Calu3 (cell line): ENCODE measurements around the gene NPNT. TPM values are rescaled to one million over a fixed set of nuclear protein-coding genes. Genes with fewer than 3 reads are reported as not detected.

Source experiments
- BruUV-seq: library from RNA; stranded (reverse); fragments of 400-500 nt; replicated peaks from 2 replicates; lab custom pipeline; 2021; lab: Mats Ljungman, UMichigan
- CTCF ChIA-PET: fragments of 300-600 bp; sonication (Branson Sonifier 250); formaldehyde crosslinking; loops from one replicate; lab custom pipeline; 2022; ENCODE audit warnings: antibody characterized with exemption; lab: Charles Lee
- DNase-seq: peaks from one replicate; pipeline ENCODE4 v3.0.0; 2022
- H3K27ac Mint-ChIP-seq: one replicate; pipeline ENCODE4 v1.8.0; 2022; ENCODE audit warnings: mixed read lengths; ENCODE audit not compliant: unreplicated experiment
- H3K27me3 Mint-ChIP-seq: one replicate; pipeline ENCODE4 v1.8.0; 2022; ENCODE audit warnings: mixed read lengths; ENCODE audit not compliant: unreplicated experiment
- H3K36me3 Mint-ChIP-seq: one replicate; pipeline ENCODE4 v1.8.0; 2022; ENCODE audit warnings: mild to moderate bottlenecking, moderate library complexity, mixed read lengths; ENCODE audit not compliant: insufficient read depth, unreplicated experiment
- H3K4me1 Mint-ChIP-seq: one replicate; pipeline ENCODE4 v1.8.0; 2022; ENCODE audit warnings: mild to moderate bottlenecking, low read depth, mixed read lengths; ENCODE audit not compliant: unreplicated experiment
- H3K4me3 Mint-ChIP-seq: one replicate; pipeline ENCODE4 v1.8.0; 2022; ENCODE audit warnings: mild to moderate bottlenecking, low read depth, moderate library complexity, mixed read lengths; ENCODE audit not compliant: unreplicated experiment
- H3K9me3 Mint-ChIP-seq: one replicate; pipeline ENCODE4 v1.8.0; 2022; ENCODE audit warnings: low read depth, mixed read lengths; ENCODE audit not compliant: unreplicated experiment
- intact Hi-C: fragments of 100-400 bp; cut with micrococcal nuclease; formaldehyde crosslinking; loops from one replicate; pipeline ENCODE4 v1.10.0; 2022; ENCODE audit not compliant: unreplicated experiment
- total RNA-seq: library from RNA; stranded (reverse); gene quantifications from 2 replicates; pipeline ENCODE4 v1.2.3, GENCODE V29; 2022
- TF ChIP-seq, protein P1 (sequence below): fragments of 200-600 bp; IDR thresholded peaks from one replicate; pipeline ENCODE4 v1.8.0; 2022; ENCODE audit warnings: antibody characterized with exemption; ENCODE audit not compliant: unreplicated experiment

The NPNT gene
- total RNA-seq, 1 experiment from 2014 or later, result 88.5 TPM

DNA sequence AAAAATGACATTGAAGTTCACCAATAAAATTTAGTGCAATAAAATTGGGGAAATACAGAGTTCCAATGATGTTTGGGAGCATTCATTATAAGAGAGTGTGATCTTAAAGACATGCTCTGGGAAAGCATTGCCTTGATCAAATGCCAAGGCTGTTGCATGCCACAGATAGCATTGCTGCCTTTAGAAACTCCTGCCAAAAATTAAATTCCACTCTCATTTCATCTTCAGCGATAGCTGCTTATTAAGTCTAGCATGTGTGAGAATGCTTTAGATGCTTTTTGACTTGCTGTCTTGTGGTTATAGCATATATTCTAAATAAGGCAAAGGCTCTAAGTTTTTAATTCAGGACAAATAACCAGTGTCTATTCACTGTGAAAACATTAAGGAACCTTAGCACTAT, 49.3 kb downstream of the NPNT start:
- BruUV-seq, result no TSS peak
- Mint-ChIP-seq H3K27me3 (no peaks in the 10 kb centered on the region), H3K4me1 (peaks cover 11% of the 10 kb centered on the region), H3K9me3 (no peaks in the 10 kb centered on the region), H3K4me3 (no peak overlapping the region), H3K27ac (no peak overlapping the region), H3K36me3 (peaks cover 4% of the 10 kb centered on the region)
- TF ChIP-seq, protein P1, sequence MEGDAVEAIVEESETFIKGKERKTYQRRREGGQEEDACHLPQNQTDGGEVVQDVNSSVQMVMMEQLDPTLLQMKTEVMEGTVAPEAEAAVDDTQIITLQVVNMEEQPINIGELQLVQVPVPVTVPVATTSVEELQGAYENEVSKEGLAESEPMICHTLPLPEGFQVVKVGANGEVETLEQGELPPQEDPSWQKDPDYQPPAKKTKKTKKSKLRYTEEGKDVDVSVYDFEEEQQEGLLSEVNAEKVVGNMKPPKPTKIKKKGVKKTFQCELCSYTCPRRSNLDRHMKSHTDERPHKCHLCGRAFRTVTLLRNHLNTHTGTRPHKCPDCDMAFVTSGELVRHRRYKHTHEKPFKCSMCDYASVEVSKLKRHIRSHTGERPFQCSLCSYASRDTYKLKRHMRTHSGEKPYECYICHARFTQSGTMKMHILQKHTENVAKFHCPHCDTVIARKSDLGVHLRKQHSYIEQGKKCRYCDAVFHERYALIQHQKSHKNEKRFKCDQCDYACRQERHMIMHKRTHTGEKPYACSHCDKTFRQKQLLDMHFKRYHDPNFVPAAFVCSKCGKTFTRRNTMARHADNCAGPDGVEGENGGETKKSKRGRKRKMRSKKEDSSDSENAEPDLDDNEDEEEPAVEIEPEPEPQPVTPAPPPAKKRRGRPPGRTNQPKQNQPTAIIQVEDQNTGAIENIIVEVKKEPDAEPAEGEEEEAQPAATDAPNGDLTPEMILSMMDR, result no peak
- no peak for DNase-seq
- intact Hi-C loops, result no loop called here
- CTCF ChIA-PET, result interaction anchor here (0.6 kb wide), 1 partner anchor 384 kb away, joined by 4 read pairs; no protein-coding TSS in a partner anchor

DNA sequence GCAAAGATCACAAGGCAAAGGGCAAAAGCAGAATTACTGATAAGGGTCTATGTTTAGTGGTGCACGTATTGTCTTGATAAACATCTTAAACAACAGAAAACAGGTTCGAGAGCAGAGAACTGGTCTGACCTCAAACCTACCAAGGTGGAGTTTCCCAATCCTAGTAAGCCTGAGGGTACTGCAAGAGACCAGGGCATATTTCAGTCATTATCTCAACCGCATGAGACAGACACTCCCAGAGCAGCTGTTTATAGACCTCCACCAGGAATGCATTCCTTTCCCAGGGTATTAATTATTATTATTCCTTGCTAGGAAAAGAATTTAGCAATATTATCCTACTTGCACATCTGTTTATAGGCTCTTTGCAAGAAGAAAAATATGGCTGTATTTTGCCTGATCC, 51.5 kb downstream of the NPNT start:
- H3K4me1 Mint-ChIP-seq, result peaks cover 11% of the 10 kb centered on the region
- CTCF ChIA-PET, result interaction anchor here (0.6 kb wide), 1 partner anchor 184 kb away, joined by 3 read pairs; no protein-coding TSS in a partner anchor
- no peak overlapping the region for H3K27ac Mint-ChIP-seq
- no peak overlapping the region for H3K4me3 Mint-ChIP-seq
- BruUV-seq, result no TSS peak
- no peak for DNase-seq
- peaks cover 4% of the 10 kb centered on the region for H3K36me3 Mint-ChIP-seq
- no peaks in the 10 kb centered on the region for H3K27me3 Mint-ChIP-seq
- intact Hi-C loops, result no loop called here
- H3K9me3 Mint-ChIP-seq, result no peaks in the 10 kb centered on the region
- TF ChIP-seq, protein P1, result no peak

DNA sequence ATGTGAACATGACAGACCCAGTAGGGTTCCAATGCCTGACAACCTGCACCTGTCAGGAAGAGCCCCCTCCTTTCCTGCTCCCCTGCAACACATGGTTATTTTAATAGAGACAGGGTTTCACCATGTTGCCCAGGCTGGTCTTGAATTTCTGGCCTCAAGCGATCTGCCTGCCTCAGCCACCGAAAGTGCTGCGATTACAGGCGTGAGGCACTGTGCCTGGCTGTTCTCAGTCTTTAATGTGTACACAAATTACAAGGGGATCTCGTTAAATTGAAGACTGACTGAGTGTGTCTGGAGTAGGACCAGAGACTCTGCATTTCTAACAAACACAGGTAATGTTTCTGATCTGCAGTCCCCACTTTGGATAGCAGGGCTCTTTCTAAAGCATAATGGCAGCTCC, 55.4 kb downstream of the NPNT start:
- H3K27me3 Mint-ChIP-seq, result no peaks in the 10 kb centered on the region
- BruUV-seq, result no TSS peak
- no peak overlapping the region for H3K27ac Mint-ChIP-seq
- TF ChIP-seq, protein P1, result no peak
- intact Hi-C loops, result no loop called here
- no peaks in the 10 kb centered on the region for H3K36me3 Mint-ChIP-seq
- CTCF ChIA-PET, result no interaction called here
- no peaks in the 10 kb centered on the region for H3K4me1 Mint-ChIP-seq
- H3K9me3 Mint-ChIP-seq, result no peaks in the 10 kb centered on the region
- DNase-seq, result no peak
- H3K4me3 Mint-ChIP-seq, result no peak overlapping the region

DNA sequence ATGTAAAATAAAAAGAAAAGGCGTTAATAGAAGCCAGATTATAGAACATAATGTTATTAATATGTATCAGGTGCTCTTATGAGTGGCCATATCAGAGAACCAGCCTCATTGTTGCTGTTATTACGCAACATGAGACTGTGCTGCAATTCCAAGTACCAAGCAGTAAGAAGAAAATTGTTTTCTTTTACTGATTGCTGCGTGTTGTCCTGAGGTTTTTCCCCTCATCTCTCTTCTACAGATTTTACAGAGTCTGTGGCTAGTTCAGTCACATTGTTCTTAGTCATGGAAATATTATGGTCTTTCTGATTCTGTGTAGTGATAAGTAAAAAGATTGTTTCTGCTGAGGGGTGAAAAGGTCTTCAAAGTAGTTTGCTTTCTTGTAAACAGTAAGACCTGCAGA, 55.9 kb downstream of the NPNT start:
- Mint-ChIP-seq H3K4me3 (no peak overlapping the region), H3K36me3 (no peaks in the 10 kb centered on the region), H3K4me1 (no peaks in the 10 kb centered on the region), H3K27me3 (no peaks in the 10 kb centered on the region), H3K27ac (no peak overlapping the region), H3K9me3 (no peaks in the 10 kb centered on the region)
- TF ChIP-seq, protein P1, result no peak
- no peak for DNase-seq
- intact Hi-C loops, result no loop called here
- no TSS peak for BruUV-seq
- CTCF ChIA-PET, result no interaction called here
